AG10803 (cell line): Measurements from ENCODE around the gene GDA.
A peak's percentile ranks its signal among the peaks of the same experiment; 100 is the strongest.

Experiments used
- DNase-seq: peaks from one replicate; pipeline ENCODE4 v3.0.0; 2010; ENCODE audit warnings: low read depth
- H3K4me3 ChIP-seq: 2 replicates; pipeline ENCODE4 v1.5.1; 2011; ENCODE audit warnings: mild to moderate bottlenecking, low read length, control low read depth
- TF ChIP-seq, protein P1 (sequence below): conservative IDR thresholded peaks from 2 replicates; pipeline ENCODE4 v1.5.1; 2011; ENCODE audit warnings: mild to moderate bottlenecking, low read length, control low read depth, inconsistent platforms

Gene GDA

DNA sequence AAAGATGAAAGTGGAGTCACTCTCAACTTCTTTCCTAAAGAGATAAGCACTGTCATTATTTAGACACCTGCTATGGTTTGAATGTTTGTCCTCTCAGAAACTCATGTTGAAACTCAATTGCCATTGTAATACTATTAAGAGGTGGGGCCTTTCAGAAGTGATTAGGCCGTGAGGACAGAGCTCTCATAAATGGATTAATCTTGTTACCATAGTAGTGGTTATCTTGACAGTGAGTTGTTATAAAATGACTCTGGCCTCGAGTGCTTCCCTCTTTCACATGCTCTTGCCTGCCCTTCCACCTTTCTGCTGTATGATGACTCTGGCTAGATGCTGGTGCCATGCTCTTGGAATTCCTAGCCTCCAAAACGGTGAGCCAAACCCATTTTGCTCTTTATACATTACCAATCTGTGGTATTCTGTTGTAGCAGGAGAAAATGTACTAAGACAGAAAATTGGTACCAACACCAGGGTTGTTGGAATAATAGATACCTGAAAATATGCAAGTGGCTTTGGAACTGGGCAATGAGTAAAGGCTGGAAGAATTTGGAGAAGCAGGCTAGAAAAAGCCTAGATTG lies 38.0 kb downstream of the GDA start:
- TF ChIP-seq, protein P1, sequence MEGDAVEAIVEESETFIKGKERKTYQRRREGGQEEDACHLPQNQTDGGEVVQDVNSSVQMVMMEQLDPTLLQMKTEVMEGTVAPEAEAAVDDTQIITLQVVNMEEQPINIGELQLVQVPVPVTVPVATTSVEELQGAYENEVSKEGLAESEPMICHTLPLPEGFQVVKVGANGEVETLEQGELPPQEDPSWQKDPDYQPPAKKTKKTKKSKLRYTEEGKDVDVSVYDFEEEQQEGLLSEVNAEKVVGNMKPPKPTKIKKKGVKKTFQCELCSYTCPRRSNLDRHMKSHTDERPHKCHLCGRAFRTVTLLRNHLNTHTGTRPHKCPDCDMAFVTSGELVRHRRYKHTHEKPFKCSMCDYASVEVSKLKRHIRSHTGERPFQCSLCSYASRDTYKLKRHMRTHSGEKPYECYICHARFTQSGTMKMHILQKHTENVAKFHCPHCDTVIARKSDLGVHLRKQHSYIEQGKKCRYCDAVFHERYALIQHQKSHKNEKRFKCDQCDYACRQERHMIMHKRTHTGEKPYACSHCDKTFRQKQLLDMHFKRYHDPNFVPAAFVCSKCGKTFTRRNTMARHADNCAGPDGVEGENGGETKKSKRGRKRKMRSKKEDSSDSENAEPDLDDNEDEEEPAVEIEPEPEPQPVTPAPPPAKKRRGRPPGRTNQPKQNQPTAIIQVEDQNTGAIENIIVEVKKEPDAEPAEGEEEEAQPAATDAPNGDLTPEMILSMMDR = no peak
- no peak for DNase-seq
- no peak overlapping the region for H3K4me3 ChIP-seq

DNA sequence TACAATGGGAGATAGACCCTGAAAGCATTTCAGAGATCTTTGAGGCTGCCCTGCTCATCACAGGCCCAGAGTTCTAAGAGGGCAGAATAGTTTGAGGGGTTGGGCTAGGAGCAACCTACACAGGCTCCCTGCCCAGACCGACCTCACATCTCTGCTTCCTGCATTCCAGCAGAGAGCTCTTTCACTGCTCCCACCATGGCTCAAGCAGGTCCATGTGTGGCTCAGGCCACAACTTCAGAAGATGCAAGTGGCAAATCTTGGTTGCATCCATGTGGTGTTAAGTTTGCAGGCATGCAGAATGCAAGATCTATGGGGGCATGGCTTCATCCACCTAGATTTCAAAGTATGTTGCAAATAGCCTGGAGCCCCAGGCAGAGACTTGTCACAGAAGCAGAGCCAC lies 39.0 kb downstream of the GDA start:
- TF ChIP-seq, protein P1 = no peak
- H3K4me3 ChIP-seq = no peak overlapping the region
- DNase-seq = no peak

DNA sequence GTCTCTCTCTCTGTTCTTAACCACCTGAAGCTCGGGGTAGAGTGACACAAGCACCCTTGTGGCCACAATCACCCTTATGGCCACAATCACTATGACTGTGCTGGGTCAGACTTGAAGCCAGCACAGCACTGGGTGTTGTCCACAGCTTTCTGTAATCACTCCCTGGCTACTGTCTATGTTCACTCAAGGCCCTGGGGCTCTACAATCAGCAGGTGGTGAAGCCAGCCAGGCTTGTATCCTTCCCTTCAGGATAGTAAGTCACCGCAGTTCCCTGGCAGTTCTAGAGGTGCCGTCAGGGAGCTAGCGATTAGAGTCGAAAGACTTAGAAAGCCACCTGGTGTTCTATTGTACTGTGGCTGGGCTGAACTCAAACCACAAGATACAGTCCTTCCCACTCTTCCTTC lies 44.2 kb downstream of the GDA start:
- TF ChIP-seq, protein P1 = no peak
- no peak for DNase-seq
- H3K4me3 ChIP-seq = no peak overlapping the region

DNA sequence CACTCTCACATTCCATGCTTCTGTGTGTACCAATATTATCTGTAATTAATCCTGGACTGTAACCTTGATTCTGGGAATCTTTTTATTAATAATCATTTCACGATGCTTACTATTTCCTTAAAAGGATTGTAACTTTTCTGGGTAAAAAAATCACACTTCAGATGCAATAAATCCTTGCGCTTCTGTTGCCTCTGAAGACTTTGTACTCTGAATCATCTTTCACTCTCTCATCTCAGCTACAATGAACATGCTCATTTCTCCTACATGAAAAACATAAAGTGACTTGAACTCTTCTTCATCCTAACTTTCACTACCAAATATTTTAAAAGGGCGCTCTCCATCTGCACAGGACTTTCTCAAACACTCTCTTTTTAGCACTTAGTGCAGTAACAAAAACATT lies 50.0 kb downstream of the GDA start:
- H3K4me3 ChIP-seq = no peak overlapping the region
- no peak for DNase-seq
- TF ChIP-seq, protein P1 = no peak

DNA sequence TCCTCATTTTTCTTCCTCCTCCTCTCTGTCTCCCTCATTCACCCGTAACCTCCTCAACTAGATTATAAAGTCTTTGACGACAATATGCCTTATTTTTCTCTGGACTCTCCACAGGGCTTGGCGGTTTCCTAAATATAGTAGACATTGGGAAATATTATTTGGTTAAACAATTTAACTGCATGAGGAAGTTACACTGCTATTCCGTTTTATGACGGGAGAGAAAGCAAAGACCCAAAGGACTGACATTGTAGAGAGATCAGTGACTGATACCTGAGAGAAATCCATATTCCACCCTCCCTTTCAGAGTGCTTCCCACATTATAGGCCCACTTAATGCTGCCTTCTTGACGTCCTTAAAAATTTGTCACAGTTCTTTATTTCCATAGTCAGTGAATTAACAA lies 51.2 kb downstream of the GDA start:
- H3K4me3 ChIP-seq = no peak overlapping the region
- DNase-seq = no peak
- TF ChIP-seq, protein P1 = no peak

DNA sequence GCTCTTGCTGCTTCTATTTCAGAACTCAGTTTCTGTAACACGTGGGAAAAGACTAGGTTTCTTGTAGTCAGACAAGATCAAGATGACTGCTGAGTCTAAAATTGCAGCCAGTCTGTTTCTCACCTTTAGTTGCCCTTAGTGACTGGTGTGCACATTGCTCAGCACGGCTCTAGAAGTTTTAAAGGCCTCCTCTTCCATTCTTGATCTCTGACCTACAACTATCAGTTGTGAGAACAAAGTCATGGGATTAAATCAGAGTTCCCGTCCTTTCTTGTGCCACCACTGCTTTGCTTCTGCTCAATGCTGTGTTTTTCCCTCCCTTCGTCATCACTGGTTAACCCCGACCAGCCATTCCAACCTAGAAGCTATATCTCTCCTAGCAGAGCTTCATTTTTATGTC lies 52.8 kb downstream of the GDA start:
- H3K4me3 ChIP-seq = no peak overlapping the region
- TF ChIP-seq, protein P1 = no peak
- no peak for DNase-seq

DNA sequence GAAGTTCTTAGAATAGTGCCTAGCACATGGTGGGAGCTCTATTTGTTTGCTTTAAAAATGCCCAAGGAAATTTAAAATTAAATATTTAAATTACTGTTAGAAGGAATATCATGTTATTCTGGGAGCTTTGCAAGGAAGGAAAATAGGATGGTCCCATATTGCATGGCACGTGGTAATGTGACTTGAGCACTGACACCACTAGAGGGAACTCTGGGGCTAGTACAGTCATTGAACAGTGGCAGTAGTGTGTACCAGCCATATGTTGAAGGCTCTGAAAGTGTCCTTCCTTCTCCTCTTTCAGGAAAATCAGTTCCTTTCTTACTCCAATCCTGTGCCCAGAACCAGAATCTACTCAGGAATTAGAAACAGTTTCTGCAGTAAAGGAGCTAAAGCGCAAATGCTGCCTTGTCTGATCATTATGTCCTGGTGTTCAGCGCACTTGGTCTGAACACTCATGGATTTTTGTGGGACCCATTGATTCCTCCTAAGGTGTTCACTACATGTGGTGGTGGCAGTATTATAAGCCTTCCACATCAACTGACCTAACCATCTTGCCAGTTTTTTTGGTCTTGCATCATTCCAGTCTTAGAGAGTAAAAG lies 54.1 kb downstream of the GDA start:
- TF ChIP-seq, protein P1 = peak; percentile 66

More for the DNA sequence above, 54.1 kb downstream of the GDA start:
- no peak overlapping the region for H3K4me3 ChIP-seq
- DNase-seq = peak; percentile 23
